Measurements from ENCODE around the gene SYT12.

Gene SYT12

GRCh38 chr11:67013511-67014045 is 9.4 kb upstream of the SYT12 start:
- no peaks in the 10 kb centered on the region for H3K9me3 ChIP-seq (ENCODE audit: insufficient read depth, low read depth, low read length)
- H3K4me3 ChIP-seq (ENCODE audit: low read length, poor library complexity, severe bottlenecking), result no peak overlapping the region
- H3K36me3 ChIP-seq (ENCODE audit: insufficient read depth, low read length), result no peaks in the 10 kb centered on the region
- H3F3A ChIP-seq (ENCODE audit: low read depth), result no peaks in the 10 kb centered on the region
- no peaks in the 10 kb centered on the region for H3K9me2 ChIP-seq (replicated peaks; ENCODE audit: low read depth, low read length)
- no peak overlapping the region for H2AFZ ChIP-seq (ENCODE audit: low read length)
- no peak overlapping the region for H3K9ac ChIP-seq (ENCODE audit: low read depth, low read length, poor library complexity, severe bottlenecking)
- H4K20me1 ChIP-seq (ENCODE audit: insufficient read depth, low read length, poor library complexity, severe bottlenecking), result no peaks in the 10 kb centered on the region
- no peaks in the 10 kb centered on the region for H3K4me1 ChIP-seq (ENCODE audit: insufficient read depth, low read length, poor library complexity, severe bottlenecking)
- H3K79me2 ChIP-seq (ENCODE audit: insufficient read depth, low read length), result no peaks in the 10 kb centered on the region
- no peak overlapping the region for H3K4me2 ChIP-seq (ENCODE audit: low read depth, low read length, poor library complexity, severe bottlenecking)
- TF ChIP-seq EZH2phosphoT487 (IDR thresholded peaks at IDR 0.05; ENCODE audit: borderline replicate concordance) (no peak), CTCF (conservative IDR thresholded peaks at IDR 0.05; ENCODE audit: low read length) (no peak)
- no peaks in the 10 kb centered on the region for H3K27me3 ChIP-seq (ENCODE audit: insufficient read depth, low read length, poor library complexity, severe bottlenecking)

DNA sequence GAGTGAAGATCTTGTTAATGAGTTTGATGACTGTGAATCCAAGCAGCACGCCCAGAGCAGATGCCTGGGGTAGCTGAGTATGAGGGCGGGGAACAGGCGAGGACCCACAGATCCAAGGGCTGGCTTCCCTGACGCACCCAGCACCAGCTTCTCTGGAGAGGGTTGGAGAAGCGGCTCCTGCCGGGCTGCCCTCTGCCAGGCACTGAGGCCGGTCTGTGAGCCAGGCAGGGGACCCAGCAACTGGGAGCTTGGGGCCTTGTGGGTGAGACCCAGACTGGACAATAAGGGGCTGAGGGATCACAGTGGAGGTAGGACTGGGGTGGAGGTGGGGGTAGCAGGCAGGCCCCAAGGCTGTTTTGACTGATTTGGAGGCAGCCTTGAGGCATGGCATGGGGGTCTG is 8.6 kb upstream of the SYT12 start:
- no peaks in the 10 kb centered on the region for H3K9me3 ChIP-seq (ENCODE audit: insufficient read depth, low read depth, low read length)

GRCh38 chr11:67015048-67015447 is 7.9 kb upstream of the SYT12 start:
- H3K4me1 ChIP-seq (ENCODE audit: insufficient read depth, low read length, poor library complexity, severe bottlenecking), result no peaks in the 10 kb centered on the region
- H3K9me2 ChIP-seq (replicated peaks; ENCODE audit: low read depth, low read length), result no peaks in the 10 kb centered on the region
- H3K4me2 ChIP-seq (ENCODE audit: low read depth, low read length, poor library complexity, severe bottlenecking), result no peak overlapping the region
- no peaks in the 10 kb centered on the region for H3K9me3 ChIP-seq (ENCODE audit: insufficient read depth, low read depth, low read length)
- TF ChIP-seq EZH2phosphoT487 (IDR thresholded peaks at IDR 0.05; ENCODE audit: borderline replicate concordance), result no peak
- no peak for TF ChIP-seq CTCF (conservative IDR thresholded peaks at IDR 0.05; ENCODE audit: low read length)
- no peak overlapping the region for H3K4me3 ChIP-seq (ENCODE audit: low read length, poor library complexity, severe bottlenecking)
- no peaks in the 10 kb centered on the region for H3F3A ChIP-seq (ENCODE audit: low read depth)
- no peaks in the 10 kb centered on the region for H3K27me3 ChIP-seq (ENCODE audit: insufficient read depth, low read length, poor library complexity, severe bottlenecking)
- no peak overlapping the region for H3K9ac ChIP-seq (ENCODE audit: low read depth, low read length, poor library complexity, severe bottlenecking)
- H3K79me2 ChIP-seq (ENCODE audit: insufficient read depth, low read length), result no peaks in the 10 kb centered on the region
- H4K20me1 ChIP-seq (ENCODE audit: insufficient read depth, low read length, poor library complexity, severe bottlenecking), result no peaks in the 10 kb centered on the region
- no peaks in the 10 kb centered on the region for H3K36me3 ChIP-seq (ENCODE audit: insufficient read depth, low read length)
- H2AFZ ChIP-seq (ENCODE audit: low read length), result no peak overlapping the region

More for the DNA sequence above, 8.6 kb upstream of the SYT12 start:
- Histone ChIP-seq H4K20me1 (ENCODE audit: insufficient read depth, low read length, poor library complexity, severe bottlenecking) (no peaks in the 10 kb centered on the region), H2AFZ (ENCODE audit: low read length) (no peak overlapping the region), H3K4me3 (ENCODE audit: low read length, poor library complexity, severe bottlenecking) (no peak overlapping the region), H3K4me1 (ENCODE audit: insufficient read depth, low read length, poor library complexity, severe bottlenecking) (no peaks in the 10 kb centered on the region), H3K27me3 (ENCODE audit: insufficient read depth, low read length, poor library complexity, severe bottlenecking) (no peaks in the 10 kb centered on the region), H3K4me2 (ENCODE audit: low read depth, low read length, poor library complexity, severe bottlenecking) (no peak overlapping the region), H3K36me3 (ENCODE audit: insufficient read depth, low read length) (no peaks in the 10 kb centered on the region), H3K79me2 (ENCODE audit: insufficient read depth, low read length) (no peaks in the 10 kb centered on the region), H3F3A (ENCODE audit: low read depth) (no peaks in the 10 kb centered on the region), H3K9ac (ENCODE audit: low read depth, low read length, poor library complexity, severe bottlenecking) (no peak overlapping the region), H3K9me2 (replicated peaks; ENCODE audit: low read depth, low read length) (no peaks in the 10 kb centered on the region)
- TF ChIP-seq CTCF (conservative IDR thresholded peaks at IDR 0.05; ENCODE audit: low read length) (no peak), EZH2phosphoT487 (IDR thresholded peaks at IDR 0.05; ENCODE audit: borderline replicate concordance) (no peak)

Measured in Loucy (cell line).